ENCODE data around the gene PRM2.

PRM2 gene

GRCh38 chr16:11245988-11246387 is 30.3 kb downstream of the PRM2 start:
- no peak for DNase-seq

- DNase-seq: no peak
These were observed 31.0 kb downstream of the PRM2 start for GRCh38 chr16:11245222-11245737.

DNA sequence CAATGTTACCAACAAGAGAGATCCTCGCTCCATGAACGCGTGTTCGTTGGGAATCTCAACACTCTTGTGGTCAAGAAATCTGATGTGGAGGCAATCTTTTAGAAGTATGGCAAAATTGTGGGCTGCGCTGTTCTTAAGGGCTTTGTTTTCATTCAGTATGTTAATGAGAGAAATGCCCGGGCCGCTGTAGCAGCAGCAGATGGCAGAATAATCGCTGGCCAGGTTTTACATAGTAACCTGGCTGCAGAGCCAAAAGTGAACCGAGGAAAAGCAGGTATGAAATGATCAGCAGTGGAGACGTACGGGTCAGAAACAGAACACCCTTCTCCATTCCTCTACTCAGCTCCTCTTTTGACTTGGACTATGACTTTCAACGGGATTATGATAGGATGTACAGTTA is 33.6 kb downstream of the PRM2 start:
- no peak for DNase-seq

DNA sequence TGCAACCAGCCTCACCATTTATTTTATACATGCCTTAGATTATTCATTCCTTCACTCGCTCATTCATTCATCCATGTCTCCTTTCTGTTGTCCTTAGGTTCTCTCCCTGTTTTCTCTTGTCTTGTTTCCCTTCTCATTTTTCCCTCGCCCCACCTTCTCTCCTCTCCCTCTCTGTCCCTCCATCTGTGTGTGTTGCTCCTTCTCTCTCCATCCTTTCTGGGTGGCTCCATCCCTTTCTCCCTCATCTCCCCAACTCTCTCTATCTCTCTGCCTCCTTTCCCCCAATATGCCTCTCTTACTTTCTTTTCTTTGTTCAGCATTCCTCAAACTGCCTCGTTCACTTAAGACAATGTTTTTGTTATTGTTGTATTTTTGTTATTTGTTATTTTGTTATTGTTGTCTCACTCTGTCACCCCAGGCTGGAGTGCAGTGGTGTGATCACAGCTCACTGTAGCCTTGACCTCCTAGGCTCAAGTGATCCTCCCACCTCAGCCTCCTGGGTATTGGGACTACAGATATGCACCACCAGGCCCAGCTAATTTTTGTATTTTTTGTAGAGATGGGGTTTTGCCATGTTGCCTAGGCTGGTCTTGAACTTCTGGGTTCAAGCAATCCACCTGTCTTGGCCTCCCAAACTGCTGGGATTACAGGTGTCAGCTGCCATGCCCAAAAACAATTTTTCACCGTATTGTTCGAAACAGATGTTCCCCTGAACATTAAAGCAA is 34.6 kb downstream of the PRM2 start:
- no peak for DNase-seq

DNA sequence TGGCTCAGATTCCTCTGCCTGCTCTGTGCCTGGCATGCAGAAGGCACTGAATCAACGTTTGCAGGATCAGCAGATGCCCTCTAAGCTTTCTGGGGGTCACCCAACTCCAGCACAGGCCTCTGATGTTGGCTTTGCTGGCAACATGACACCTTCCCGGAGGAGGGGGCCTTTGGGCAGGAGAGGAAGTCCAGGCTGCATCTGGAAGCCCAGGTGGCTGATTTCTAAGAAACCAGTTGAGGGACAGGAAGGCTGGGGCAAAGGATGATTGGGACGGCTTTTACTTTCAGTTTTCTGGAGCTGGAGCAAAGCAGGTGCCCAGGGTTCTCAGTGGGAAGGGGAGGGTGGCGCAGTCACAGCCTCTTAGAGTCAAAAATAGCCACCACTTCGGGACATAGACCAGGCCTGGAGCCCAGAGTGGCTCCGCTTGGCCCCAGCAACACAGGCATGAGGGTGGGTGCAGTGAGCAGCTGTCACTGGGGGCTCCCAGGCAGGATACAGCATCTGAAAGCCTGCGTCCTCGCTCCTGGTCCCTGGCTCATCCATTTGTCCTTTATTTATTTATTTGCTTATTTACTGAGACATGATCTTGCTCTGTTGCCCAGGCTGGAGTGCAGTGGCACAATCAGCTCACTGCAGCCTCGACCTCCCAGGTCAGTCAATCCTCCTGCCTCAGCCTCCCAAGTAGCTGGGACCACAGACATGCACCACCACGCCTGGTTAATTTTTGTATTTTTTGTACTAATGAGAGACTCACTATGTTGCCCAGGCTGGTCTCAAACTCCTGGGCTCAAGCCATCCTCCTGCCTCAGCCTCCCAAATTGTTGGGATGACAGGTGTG is 35.4 kb downstream of the PRM2 start:
- no peak for DNase-seq

DNA sequence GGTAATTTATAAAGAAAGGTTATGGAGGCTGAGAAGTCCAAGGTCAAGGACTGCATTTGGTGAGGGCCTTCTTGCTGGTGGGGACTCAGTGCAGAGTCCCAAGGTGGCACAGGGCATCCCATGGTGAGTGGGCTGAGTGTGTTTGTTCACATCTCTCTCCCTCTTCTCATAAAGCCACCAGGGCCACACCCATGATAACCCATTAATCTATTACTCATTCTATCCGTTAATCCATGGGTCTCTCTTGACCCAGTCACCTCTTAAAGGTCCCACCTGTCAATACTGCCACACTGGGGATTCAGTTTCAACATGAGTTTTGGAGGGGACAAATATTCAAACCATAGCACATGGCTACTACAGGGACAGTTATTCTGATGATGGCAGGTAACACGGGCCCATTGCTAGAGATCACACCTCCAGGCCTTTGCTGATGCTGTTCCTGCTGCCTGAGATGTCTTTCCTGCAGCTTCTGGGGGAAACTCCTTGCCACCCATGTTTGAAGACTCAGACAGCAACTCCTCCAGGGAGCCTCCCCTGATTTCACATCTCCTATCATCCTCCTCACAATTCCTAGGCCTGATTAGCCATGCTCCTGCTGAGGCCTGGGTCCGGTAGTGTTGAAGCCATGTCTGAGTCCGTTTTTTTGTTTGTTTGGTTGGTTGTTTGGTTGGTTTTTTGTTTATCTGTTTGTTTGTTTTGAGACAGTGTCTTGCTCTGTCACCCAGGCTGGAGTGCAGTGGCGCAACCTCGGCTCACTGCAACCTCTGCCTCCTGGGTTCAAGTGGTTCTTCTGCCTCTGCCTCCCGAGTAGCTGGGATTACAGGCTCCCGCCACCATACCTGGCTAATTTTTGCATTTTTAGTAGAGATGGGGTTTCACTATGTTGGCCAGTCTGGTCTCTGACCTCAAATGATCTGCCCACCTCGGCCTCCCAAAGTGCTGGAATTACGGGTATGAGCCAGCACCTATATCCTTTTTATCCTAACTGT is 36.3 kb downstream of the PRM2 start:
- no peak for DNase-seq

DNA sequence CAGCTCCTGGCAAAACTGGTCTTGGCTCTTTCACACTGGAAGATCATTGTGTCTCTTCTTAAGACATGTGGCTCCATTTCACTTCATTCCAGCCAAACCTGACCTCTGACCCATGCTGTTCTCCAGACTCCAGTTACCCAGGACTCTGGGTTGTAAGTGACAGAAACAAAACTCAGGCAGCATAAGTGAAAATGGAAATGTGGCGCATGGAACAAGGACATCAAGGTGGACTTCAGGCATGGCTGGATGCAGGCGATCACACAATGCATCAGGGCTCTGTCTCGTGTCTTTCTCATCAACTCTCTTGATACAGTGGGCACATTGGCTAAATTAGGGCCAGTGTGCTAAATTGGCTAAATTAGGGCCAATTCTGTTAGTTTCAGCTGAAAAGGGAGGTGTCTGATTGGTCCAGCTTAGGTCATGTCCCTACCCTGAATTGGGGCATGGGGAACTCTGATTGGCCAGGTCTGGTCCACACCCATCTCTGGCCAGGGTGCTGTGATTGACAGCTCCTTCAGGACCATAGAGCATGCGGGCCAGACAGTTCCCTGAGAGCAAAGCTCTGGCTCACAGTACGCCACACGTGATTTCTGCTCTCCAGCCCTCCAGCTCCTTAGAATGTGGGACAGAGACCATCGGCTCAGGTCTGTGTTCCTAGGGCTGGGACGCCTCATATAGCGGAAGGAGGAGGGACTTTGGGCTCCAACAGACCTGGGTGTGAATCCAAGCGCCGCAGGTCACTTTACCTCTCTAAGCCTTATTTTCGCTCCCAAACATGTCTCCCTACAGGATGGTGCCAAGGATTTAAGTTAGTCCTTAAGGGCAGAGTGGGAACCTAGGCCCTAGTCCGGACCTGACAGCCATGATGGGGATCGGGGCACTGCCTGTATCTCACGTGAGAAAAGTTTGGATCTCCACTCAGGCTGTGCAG is 37.7 kb downstream of the PRM2 start:
- no peak for DNase-seq

- peak; percentile 66 for DNase-seq
These were observed 39.6 kb downstream of the PRM2 start for GRCh38 chr16:11236461-11237254.

- DNase-seq: no peak
These were observed 40.6 kb downstream of the PRM2 start for GRCh38 chr16:11235703-11235991.

DNA sequence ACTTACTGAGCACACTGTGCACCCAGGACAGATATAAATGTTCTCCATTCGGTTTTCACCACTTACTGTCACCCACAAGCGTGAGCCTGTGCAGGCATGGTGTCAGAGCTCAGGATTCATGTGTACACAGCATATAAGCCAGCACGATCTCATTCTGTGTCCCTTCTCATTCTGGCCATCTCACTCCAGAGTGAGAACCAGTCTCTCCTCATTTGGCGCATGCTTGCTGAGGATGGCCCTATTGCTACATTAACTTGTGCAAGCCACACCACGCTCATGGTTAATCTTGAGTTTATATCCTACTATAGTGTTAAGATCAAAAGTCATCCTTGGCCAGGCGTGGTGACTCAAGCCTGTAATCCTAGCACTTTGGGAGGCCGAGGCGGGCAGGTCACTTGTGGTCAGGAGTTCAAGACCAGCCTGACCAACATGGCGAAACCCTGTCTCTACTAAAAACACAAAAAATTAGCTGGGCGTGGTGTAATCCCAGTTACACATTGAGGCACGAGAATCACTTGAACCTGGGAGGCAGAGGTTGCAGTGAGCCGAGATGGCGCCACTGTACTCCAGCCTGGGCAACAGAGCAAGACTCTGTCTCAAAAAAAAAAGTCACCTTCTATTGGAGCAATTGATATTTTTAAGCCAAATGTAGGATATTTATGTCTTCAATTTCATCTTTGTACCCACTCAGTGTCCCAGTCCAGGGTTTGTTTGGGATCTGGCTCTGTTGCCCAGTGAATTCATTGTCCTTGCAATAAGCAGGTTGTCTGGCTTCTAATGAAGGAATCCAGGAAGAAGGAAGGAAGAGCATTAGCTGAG is 41.2 kb downstream of the PRM2 start:
- DNase-seq: peak; percentile 70

GRCh38 chr16:11233727-11234376 is 42.4 kb downstream of the PRM2 start:
- DNase-seq: peak; percentile 73

DNA sequence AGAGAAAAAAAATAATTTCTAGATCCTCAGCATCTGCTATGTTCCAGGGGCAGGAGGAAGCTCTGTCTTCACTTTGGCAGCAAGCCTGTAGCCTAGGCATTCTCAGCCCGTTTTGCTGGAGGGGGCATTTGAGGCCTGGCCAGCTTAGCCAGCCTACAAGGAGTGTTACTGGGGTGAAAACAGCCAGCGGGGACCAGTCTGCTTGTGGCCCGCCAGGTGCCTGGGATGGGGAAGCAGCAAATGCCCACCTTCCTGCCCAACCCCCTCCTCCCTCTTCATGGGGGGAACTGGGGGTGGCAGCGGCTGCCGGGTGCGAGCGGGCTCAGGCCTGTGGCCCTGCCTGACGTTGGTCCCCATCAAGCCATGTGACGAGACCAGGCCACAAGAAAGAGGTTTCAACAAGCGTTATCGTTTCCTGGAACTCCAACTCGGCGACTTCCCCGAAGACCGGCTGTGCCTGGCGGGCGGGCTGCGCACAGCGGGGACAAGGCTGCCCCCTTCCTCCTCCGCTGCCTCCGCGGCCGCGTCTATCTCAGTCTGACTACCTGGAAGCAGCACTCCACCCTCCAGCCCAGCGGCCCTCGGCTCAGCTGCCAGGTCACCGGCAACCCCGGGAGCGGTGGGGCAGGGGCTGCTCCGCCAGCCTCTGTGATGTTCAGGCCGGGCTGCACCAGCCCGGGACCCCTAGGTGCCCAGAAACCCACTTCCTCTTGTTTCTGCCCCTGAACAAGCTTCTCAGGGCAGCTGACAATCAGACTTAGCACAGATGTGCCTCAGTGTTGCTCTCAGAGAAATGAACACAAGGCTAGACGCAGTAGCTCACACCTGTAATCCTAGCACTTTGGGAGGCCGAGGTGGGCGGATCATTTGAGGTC is 43.2 kb downstream of the PRM2 start:
- peak; percentile 97 for DNase-seq

GRCh38 chr16:11232302-11232851 is 43.9 kb downstream of the PRM2 start:
- DNase-seq: no peak

GRCh38 chr16:11231367-11231970 is 44.8 kb downstream of the PRM2 start:
- DNase-seq: no peak

DNA sequence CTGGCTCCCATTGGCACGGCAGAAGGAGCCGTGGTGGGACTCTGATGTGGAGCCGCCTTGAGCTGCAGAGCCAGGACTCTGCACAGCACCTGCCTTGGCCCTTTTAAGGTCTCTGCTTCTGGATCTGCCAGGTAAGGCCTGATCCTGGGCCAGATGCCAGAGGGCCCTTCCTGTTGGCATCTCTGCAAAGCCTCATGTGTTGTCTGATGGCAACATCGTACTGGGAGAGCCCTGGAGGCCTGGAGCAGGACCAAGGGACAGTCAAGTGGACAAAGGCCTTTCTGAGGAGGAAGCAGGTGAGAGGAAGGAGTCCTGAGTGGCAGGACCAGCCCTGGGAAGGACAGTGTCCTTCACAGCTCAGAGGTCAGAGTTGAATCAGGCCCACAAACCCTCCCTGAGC is 46.4 kb downstream of the PRM2 start:
- DNase-seq: no peak

DNA sequence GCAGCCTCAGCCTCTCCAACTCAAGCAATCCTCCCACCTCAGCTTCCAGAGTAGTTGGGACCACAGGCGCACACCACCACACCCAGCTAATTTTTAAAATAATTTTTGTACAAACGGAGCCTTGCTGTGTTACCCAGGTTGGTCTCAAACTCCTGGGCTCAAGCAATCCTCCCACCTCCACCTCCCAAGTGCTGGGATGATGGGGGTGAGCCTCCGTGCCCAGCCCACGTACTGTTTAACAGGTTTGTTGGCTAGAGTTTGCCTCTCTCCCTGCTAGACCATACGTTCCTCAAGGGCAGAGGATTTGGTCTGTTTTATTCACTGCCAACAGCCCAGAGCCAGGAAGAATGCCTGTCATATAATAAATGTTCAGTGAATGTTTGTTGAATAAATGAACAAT is 46.8 kb downstream of the PRM2 start:
- no peak for DNase-seq

DNA sequence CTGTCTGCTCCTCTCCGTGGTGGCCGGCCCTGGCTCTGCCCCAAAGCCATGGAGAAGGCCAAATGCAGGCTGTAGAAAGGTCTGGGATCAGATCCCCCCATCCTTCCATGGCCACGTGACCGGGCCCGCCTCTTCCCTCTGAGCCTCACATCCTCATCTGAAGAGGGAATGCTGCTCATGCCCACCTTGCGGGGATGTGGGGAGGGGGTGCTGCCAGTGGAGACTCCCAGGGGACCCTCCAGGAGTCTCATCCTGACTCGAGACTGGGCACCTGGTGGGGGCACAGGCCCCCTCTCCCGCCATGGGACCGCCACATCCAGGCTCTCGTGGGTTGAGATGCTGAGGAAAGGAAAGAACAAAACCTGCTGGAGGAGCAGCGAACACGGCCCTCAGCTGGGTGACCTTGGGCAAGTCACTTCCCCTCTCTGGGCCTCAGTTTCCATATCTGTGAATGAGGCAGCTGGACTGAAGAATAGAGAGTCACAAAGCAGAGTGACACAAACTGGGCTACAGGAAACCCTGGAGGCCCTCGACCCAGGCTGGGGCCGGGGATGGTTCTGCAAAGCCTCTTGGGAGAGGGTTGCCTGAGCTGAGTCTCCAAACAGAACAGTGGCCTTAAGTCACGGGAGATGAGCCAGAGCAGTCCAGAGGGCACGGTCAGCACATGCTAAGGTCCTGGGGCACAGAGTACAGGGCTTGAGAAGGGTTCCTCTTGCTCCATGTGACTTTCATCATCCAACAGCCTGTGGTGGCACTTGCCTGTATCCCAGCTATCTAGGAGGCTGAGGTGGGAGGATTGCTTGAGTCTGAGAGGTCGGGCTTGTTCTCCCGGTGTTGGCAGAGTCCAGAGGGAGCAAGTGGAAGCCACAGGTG is 50.4 kb downstream of the PRM2 start:
- DNase-seq: no peak

Measured in hematopoietic multipotent progenitor cell treated with erythropoietin and hydrocortisone succinate and interleukin-3 and kit ligand, for 6 days (in vitro differentiated cells).